DND-41 (cell line): Measurements from ENCODE around the gene MORF4L1.
"Not testable (repeated sequence)": the region's sequence is repeated elsewhere in the genome, so short reads cannot be mapped to it uniquely, and the experiment has no call there.

Source experiments
- ATAC-seq: fragments of 200-7000 bp; cut with Tn5 transposase; 3 replicates; pipeline ENCODE4 v1.9.1; 2021; ENCODE audit warnings: low read depth; ENCODE audit not compliant: insufficient read depth
- DNase-seq: peaks from one replicate; pipeline ENCODE4 v3.0.0-alpha.2; 2020
- H2AFZ ChIP-seq: 2 replicates; pipeline ENCODE4 v1.6.0; 2012; ENCODE audit warnings: low read depth, low read length
- H3K27ac ChIP-seq: 2 replicates; pipeline ENCODE4 v1.5.1; 2012; ENCODE audit warnings: low read length, inconsistent platforms
- H3K27me3 ChIP-seq: fragments of 200-600 bp; sonication (generic); 2 replicates; pipeline ENCODE4 v1.6.0; 2012; ENCODE audit warnings: low read length, mild to moderate bottlenecking, inconsistent platforms; ENCODE audit not compliant: insufficient read depth, poor library complexity
- H3K36me3 ChIP-seq: 2 replicates; pipeline ENCODE4 v1.5.1; 2012; ENCODE audit warnings: low read length, inconsistent platforms; ENCODE audit not compliant: insufficient read depth
- H3K4me1 ChIP-seq: 2 replicates; pipeline ENCODE4 v1.5.1; 2012; ENCODE audit warnings: mild to moderate bottlenecking, low read length; ENCODE audit not compliant: insufficient read depth
- H3K4me2 ChIP-seq: 2 replicates; pipeline ENCODE4 v1.6.0; 2012; ENCODE audit warnings: mild to moderate bottlenecking, moderate library complexity, low read length, inconsistent platforms; ENCODE audit not compliant: insufficient read depth
- H3K4me3 ChIP-seq, 2 experiments: fragments of 200-600 bp in 1 of 2; shearing (Covaris generic) in 1 of 2; 2 replicates each; pipeline ENCODE4 v1.5.1; 2012 to 2016; ENCODE audit warnings: inconsistent platforms in 2 of 2, low read length in 2 of 2, mild to moderate bottlenecking in 2 of 2, low read depth in 1 of 2, moderate library complexity in 1 of 2
- H3K79me2 ChIP-seq: 2 replicates; pipeline ENCODE4 v1.6.0; 2012; ENCODE audit warnings: low read length, inconsistent platforms; ENCODE audit not compliant: insufficient read depth
- H3K9ac ChIP-seq: 2 replicates; pipeline ENCODE4 v1.6.0; 2012; ENCODE audit warnings: low read depth, mild to moderate bottlenecking, inconsistent platforms, low read length, moderate library complexity
- H3K9me3 ChIP-seq: 2 replicates; pipeline ENCODE4 v1.5.1; 2012; ENCODE audit warnings: low read length, moderate library complexity, mild to moderate bottlenecking, inconsistent platforms; ENCODE audit not compliant: insufficient read depth, severe bottlenecking
- H4K20me1 ChIP-seq: 2 replicates; pipeline ENCODE4 v1.6.0; 2012; ENCODE audit warnings: low read length; ENCODE audit not compliant: insufficient read depth
- EZH2 ChIP-seq: IDR thresholded peaks from 3 replicates; pipeline ENCODE4 v1.6.1; 2012; ENCODE audit warnings: borderline replicate concordance, low read depth, mild to moderate bottlenecking, moderate library complexity, low read length, inconsistent platforms; ENCODE audit not compliant: severe bottlenecking
- TF ChIP-seq, protein P1 (sequence below): IDR thresholded peaks from 2 replicates; pipeline ENCODE4 v1.5.1; 2012; ENCODE audit warnings: borderline replicate concordance, low read length, moderate library complexity, mild to moderate bottlenecking; ENCODE audit not compliant: poor library complexity, severe bottlenecking; ENCODE audit errors: extremely low read depth

The MORF4L1 gene

GRCh38 chr15:78841376-78841706, 31.3 kb upstream of the MORF4L1 start:
- TF ChIP-seq, protein P1, sequence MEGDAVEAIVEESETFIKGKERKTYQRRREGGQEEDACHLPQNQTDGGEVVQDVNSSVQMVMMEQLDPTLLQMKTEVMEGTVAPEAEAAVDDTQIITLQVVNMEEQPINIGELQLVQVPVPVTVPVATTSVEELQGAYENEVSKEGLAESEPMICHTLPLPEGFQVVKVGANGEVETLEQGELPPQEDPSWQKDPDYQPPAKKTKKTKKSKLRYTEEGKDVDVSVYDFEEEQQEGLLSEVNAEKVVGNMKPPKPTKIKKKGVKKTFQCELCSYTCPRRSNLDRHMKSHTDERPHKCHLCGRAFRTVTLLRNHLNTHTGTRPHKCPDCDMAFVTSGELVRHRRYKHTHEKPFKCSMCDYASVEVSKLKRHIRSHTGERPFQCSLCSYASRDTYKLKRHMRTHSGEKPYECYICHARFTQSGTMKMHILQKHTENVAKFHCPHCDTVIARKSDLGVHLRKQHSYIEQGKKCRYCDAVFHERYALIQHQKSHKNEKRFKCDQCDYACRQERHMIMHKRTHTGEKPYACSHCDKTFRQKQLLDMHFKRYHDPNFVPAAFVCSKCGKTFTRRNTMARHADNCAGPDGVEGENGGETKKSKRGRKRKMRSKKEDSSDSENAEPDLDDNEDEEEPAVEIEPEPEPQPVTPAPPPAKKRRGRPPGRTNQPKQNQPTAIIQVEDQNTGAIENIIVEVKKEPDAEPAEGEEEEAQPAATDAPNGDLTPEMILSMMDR = no peak
- no peak for TF ChIP-seq EZH2
- Histone ChIP-seq H4K20me1 (no peaks in the 10 kb centered on the region), H3K79me2 (no peaks in the 10 kb centered on the region), H3K27ac (no peak overlapping the region), H3K4me1 (no peaks in the 10 kb centered on the region), H3K4me3 (no peak overlapping the region), H2AFZ (no peak overlapping the region), H3K4me2 (no peak overlapping the region), H3K36me3 (no peaks in the 10 kb centered on the region), H3K9ac (no peak overlapping the region), H3K27me3 (no peaks in the 10 kb centered on the region), H3K9me3 (no peaks in the 10 kb centered on the region)
- DNase-seq (no peak), ATAC-seq (no peak)

GRCh38 chr15:78841891-78842290, 30.8 kb upstream of the MORF4L1 start:
- no peak overlapping the region for H3K4me3 ChIP-seq
- TF ChIP-seq EZH2 = no peak
- TF ChIP-seq, protein P1 = no peak
- no peak overlapping the region for H2AFZ ChIP-seq
- no peaks in the 10 kb centered on the region for H3K79me2 ChIP-seq
- no peak overlapping the region for H3K9ac ChIP-seq
- H4K20me1 ChIP-seq = no peaks in the 10 kb centered on the region
- ATAC-seq (no peak), DNase-seq (no peak)
- H3K27me3 ChIP-seq = no peaks in the 10 kb centered on the region
- no peak overlapping the region for H3K4me2 ChIP-seq
- H3K36me3 ChIP-seq = no peaks in the 10 kb centered on the region
- no peak overlapping the region for H3K27ac ChIP-seq
- H3K4me1 ChIP-seq = no peaks in the 10 kb centered on the region
- no peaks in the 10 kb centered on the region for H3K9me3 ChIP-seq

DNA sequence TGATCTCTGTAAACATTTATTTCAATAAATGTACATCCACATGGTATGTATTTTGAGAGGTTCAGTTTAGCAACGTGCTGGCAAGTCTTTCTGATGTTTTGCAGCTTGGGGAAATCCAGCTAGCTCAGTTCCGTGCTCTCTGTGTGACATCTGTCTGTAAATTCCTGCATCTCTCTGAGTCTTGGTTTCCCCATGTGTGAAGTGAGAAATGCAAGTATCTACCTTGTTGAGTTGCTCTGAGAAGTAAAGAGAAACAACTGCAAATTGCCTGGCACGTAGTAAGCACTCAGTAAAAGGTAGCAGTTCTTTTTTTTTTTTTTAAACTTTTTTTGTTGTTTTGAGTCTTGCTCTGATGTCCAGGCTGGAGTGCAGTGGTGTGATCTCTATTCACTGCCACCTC, 30.2 kb upstream of the MORF4L1 start:
- no peak overlapping the region for H3K4me2 ChIP-seq

DNA sequence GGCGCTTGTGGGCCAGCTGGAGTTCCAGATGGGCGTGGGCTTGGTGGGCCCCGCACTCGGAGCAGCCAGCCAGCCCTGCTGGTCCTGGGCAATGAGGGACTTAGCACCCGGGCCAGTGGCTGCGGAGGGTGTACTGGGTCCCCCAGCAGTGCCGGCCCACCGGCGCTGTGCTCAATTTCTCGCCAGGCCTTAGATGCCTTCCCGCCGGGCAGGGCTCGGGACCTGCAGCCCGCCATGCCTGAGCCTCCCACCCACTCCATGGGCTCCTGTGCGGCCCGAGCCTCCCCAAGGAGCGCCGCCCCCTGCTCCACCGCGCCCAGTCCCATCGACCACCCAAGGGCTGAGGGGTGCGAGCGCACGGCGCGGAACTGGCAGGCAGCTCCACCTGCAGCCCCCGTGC, 25.8 kb upstream of the MORF4L1 start:
- not testable (repeated sequence) for H2AFZ ChIP-seq, H3K36me3 ChIP-seq, H4K20me1 ChIP-seq, H3K4me3 ChIP-seq, ATAC-seq, DNase-seq, H3K9ac ChIP-seq, H3K79me2 ChIP-seq, H3K4me2 ChIP-seq, H3K27ac ChIP-seq, H3K4me1 ChIP-seq, H3K27me3 ChIP-seq, H3K9me3 ChIP-seq

More for the DNA sequence above, 30.2 kb upstream of the MORF4L1 start:
- no peaks in the 10 kb centered on the region for H3K9me3 ChIP-seq
- DNase-seq (no peak), ATAC-seq (no peak)
- H3K79me2 ChIP-seq = no peaks in the 10 kb centered on the region
- H4K20me1 ChIP-seq = no peaks in the 10 kb centered on the region
- no peaks in the 10 kb centered on the region for H3K27me3 ChIP-seq
- no peaks in the 10 kb centered on the region for H3K4me1 ChIP-seq
- H2AFZ ChIP-seq = no peak overlapping the region
- H3K4me3 ChIP-seq = no peak overlapping the region
- no peaks in the 10 kb centered on the region for H3K36me3 ChIP-seq
- H3K9ac ChIP-seq = no peak overlapping the region
- no peak overlapping the region for H3K27ac ChIP-seq
- no peak for TF ChIP-seq EZH2
- TF ChIP-seq, protein P1 = no peak

DNA sequence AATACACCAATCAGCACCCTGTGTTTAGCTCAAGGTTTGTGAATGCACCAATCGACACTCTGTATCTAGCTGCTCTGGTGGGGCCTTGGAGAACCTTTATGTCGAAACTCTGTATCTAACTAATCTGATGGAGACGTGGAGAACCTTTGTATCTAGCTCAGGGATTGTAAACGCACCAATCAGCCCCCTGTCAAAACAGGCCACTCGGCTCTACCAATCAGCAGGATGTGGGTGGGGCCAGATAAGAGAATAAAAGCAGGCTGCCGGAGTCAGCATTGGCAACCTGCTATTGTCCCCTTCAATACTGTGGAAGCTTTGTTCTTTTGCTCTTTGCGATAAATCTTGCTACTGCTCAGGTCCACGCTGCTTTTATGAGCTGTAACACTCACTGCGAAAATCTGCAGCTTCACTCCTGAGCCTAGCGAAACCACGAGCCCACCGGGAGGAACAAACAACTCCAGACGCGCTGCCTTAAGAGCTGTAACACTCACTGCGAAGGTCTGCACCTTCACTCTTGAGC, 25.2 kb upstream of the MORF4L1 start:
- not testable (repeated sequence) for H3K4me2 ChIP-seq, H3K27ac ChIP-seq, H3K4me3 ChIP-seq, H4K20me1 ChIP-seq, H3K79me2 ChIP-seq, H3K27me3 ChIP-seq, H3K4me1 ChIP-seq, H3K9ac ChIP-seq, H3K9me3 ChIP-seq, ATAC-seq, H2AFZ ChIP-seq, H3K36me3 ChIP-seq
- DNase-seq = peak; percentile 7
